HG03064 (cell line): Measurements from ENCODE around the gene TNFRSF19.

Source experiments
- ATAC-seq: cut with Tn5 transposase; IDR thresholded peaks from one replicate; pipeline ENCODE4 v1.9.1; 2021; ENCODE audit warnings: low read depth; ENCODE audit not compliant: unreplicated experiment

TNFRSF19 gene

GRCh38 chr13:23599083-23599925 lies 29.1 kb downstream of the TNFRSF19 start:
- ATAC-seq, result no peak

- no peak for ATAC-seq
These were observed 29.9 kb downstream of the TNFRSF19 start for GRCh38 chr13:23600100-23600499.

GRCh38 chr13:23600534-23600933 lies 30.3 kb downstream of the TNFRSF19 start:
- no peak for ATAC-seq

DNA sequence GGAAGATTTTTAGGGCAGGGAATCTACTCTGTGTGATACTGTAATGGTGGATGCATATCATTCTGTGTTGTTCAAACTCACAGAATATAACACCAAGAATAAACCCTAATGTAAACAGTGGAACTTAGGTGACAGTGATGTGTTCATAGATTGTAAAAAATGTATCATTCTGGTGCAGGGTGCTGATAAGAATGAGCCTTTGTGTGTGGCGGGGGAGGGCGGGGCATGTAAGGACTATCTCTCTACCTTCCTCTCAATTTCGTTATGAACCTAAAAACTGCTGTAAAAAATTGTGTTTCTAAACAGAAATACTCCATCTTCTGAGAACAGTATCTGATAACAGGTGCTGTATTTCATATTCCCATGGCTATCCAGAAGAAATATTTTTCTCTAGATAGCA lies 35.6 kb downstream of the TNFRSF19 start:
- no peak for ATAC-seq

GRCh38 chr13:23608138-23608537 lies 37.9 kb downstream of the TNFRSF19 start:
- no peak for ATAC-seq

GRCh38 chr13:23608701-23609413 lies 38.6 kb downstream of the TNFRSF19 start:
- no peak for ATAC-seq

DNA sequence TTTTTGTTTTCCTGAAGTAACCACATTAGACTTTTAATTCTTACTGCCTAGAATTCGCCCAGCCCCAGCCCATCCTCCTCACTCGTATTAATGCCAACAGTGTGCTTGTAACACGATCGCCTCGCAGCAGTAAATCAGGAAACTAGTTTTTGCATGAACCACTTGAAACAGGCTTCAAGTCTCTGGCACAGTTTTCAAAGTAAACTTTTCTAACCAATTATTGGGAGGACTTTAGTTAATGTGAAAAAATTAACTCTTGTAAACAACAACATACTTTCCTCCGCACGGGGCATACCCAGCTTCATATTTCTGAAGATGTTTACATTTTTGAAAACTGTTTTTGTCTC lies 39.2 kb downstream of the TNFRSF19 start:
- ATAC-seq, result no peak

- no peak for ATAC-seq
These were observed 39.8 kb downstream of the TNFRSF19 start for GRCh38 chr13:23609874-23610576.

DNA sequence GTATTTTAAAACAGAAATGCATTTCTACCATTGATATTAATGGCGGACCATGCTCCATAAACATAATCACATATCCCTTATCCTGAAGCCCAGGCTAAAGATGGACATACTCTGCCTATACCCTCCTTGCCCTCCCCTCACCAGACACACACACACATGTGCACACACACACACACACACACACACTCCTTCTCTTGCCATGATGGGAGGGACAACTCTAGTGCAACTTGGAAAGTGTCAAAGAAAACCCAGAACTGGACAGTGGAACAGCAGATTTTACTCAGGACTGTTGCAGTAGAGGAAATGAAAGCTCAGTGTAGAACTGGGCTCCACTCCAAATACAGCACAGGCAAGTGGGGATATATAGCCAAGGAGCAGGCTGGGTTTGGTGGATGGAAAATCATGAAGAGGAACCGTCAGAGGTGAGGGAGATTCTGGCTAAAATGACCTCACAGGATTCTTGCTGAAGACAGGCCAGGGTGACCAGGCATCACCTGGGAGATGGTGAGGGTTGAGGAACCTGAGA lies 40.8 kb downstream of the TNFRSF19 start:
- ATAC-seq, result no peak

GRCh38 chr13:23612182-23612581 lies 42.0 kb downstream of the TNFRSF19 start:
- ATAC-seq, result no peak

GRCh38 chr13:23612731-23613130 lies 42.5 kb downstream of the TNFRSF19 start:
- no peak for ATAC-seq

DNA sequence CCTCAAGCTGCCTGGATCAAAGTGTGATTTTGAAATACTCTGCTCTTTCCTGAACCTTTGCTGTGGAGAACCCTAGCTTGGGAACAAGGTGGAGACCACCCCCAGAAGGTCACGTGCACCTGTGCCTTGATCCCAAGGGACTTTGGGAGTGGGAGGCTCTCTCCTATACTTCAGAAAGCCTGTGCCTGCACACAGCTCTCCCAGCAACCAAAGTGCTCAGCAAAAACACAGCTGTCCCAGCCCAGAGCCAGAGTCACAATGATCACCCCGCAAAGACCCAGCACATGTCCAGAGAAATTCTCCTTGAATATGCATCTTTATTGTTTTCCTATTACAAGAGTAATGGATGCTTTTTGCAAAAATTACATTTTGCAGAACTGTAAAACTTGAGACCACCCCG lies 43.4 kb downstream of the TNFRSF19 start:
- ATAC-seq, result no peak

- ATAC-seq, result no peak
These were observed 45.3 kb downstream of the TNFRSF19 start for GRCh38 chr13:23615395-23616081.

- ATAC-seq, result no peak
These were observed 46.0 kb downstream of the TNFRSF19 start for GRCh38 chr13:23616228-23616627.

- no peak for ATAC-seq
These were observed 47.4 kb downstream of the TNFRSF19 start for GRCh38 chr13:23617551-23618024.

- ATAC-seq, result no peak
These were observed 48.1 kb downstream of the TNFRSF19 start for GRCh38 chr13:23618341-23618740.

DNA sequence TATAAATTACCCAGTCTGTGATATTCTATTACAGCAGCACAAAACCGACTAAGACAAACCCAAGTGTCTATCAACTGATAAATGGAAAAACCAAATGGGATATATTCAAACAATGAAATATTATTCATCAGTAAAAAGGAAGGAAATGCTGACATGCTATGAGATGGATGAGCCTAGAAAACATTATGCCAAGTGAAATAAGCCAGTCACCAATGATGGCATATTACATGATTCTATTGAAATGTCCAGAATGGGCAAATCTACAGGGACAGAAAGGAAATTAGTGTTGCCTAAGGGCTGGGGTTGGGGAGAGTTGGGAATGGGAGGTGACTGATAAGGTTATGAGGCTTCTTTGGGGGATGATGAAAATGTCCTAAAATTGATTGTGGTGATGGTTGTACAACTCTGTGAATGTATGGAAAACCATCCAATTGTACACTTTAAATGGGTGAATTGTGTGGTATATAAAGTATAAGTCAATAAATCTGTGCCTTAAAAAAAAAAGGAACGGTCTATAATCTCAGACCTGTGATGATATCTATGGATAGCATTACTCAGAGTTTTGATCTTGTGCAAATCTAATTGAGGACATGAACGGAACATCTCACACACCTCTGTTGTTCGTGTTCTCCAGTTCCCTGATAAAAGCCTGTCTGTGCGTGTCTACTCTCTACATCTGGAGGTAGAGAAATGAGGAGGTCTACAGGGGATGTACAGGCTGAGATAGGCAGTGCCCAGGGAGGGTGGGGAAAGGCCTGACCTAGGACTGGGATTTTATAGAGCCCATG lies 49.0 kb downstream of the TNFRSF19 start:
- ATAC-seq, result no peak

DNA sequence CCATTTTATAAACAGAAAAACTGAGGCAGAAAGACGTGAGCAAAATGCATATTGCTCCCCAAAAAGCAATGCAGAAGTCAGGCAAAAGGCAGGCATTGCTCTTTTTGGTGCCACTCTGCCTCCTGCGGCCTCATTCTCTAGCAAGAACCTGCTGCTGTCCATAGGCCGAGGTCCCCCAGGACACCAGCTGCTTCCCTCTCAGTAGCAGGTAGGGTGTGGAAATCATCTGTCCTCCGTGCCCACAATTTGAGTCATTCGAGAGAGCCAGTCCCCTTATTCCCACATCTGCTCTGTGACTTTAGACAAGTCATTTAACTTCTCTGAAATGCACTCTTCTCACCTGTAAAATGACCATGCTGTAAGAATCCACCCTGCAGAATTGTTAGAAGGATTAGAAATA lies 50.0 kb downstream of the TNFRSF19 start:
- ATAC-seq, result no peak

DNA sequence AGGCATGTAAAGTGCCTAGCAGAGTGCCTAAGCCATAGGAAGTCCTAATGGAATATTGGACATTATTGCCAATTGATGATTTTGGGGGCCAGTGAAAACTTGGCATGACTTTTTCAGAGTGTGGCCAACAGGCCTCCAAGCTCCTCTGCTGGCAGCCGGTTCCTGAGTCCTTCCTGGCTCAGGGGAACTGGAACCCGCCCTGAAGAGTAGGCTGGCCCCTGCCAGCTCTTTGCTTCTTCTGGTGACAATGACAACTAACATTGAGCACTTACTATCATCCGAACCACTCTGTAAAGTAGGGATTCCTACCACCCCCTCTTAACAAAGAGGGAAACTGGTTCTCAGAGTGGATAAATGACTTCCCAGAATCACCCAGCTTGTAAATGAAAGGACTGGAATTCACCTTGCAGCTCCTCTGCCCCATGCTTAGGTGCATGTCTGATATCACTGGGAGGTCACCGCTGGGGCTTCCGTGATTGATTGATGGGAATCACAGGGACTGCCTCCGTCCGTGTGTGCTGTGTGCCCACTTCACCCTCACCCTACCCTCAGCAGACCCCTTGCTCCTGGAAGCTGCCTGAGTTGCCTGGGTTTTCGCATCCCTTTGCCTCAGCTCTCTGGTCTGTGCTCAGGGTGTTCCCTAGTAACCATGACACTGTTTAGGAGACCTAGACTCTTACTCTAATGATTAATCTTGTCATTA lies 50.6 kb downstream of the TNFRSF19 start:
- no peak for ATAC-seq
